Measurements from ENCODE around the gene DNALI1. TPM values are rescaled to one million over a fixed set of nuclear protein-coding genes. Genes with fewer than 3 reads are reported as not detected.

The DNALI1 gene
- total RNA-seq, 1 donor from 2014 or later, result 4.7 TPM

DNA sequence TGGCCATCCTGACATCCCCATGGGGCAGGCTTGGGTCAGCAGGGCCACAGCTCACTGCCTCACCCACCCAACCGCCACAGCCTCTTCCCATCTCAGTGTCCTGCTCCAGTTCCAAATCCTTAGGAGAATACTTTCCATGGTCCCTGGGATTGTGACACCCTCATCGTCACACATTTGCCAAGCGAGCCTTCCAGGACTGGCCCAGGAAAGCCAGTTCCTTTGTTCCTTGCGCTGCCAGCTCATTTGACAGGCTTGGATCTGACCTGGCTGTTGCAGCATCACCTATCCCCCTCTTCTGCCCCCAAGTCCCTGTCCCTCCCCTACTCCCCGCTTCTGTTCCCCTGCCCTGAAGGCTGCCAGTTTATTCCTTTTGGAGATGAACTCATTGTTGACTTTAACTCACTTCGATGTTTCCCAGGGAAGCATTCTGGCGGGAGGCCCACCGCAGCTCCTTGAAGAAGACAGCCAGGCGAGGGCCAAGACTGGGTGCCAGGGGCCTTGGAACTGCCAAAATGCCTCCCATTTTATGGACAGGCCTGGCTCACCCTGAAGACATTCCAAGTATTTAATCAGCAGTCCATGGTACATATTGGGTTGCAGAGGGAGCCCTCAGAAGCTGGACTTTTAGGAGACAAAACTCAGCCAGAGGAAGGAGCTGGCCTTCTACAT, 49.2 kb downstream of the DNALI1 start:
- DNase-seq (ENCODE audit: extremely low spot score in 2 of 2), result peak in 1 of 2 donors; percentile 91
- Histone ChIP-seq H3K27ac (peak overlapping the region; percentile 78), H3K4me3 (no peak overlapping the region), H3K9me3 (no peaks in the 10 kb centered on the region), H3K36me3 (no peaks in the 10 kb centered on the region), H3K4me1 (peaks cover 32% of the 10 kb centered on the region), H3K27me3 (no peaks in the 10 kb centered on the region)
- TF ChIP-seq CTCF (IDR thresholded peaks at IDR 0.05), result no peak
- no peak for TF ChIP-seq POLR2A (IDR thresholded peaks at IDR 0.05)
- no peak for TF ChIP-seq POLR2AphosphoS5 (IDR thresholded peaks at IDR 0.05; ENCODE audit: insufficient read depth in 1 of 2, low read depth in 1 of 2)
- intact Hi-C loops (cut with DNase I), result no loop called here

- no peaks in the 10 kb centered on the region for H3K9me3 ChIP-seq
- no peaks in the 10 kb centered on the region for H3K36me3 ChIP-seq
- TF ChIP-seq CTCF (IDR thresholded peaks at IDR 0.05) (no peak), POLR2AphosphoS5 (IDR thresholded peaks at IDR 0.05; ENCODE audit: insufficient read depth in 1 of 2, low read depth in 1 of 2) (no peak), POLR2A (IDR thresholded peaks at IDR 0.05) (no peak)
- peak in 1 of 2 donors; percentile 89 for DNase-seq (ENCODE audit: extremely low spot score in 2 of 2)
- peak overlapping the region; percentile 78 for H3K27ac ChIP-seq
- H3K4me1 ChIP-seq, result peaks cover 32% of the 10 kb centered on the region
- intact Hi-C loops (cut with DNase I), result no loop called here
- no peak overlapping the region for H3K4me3 ChIP-seq
- no peaks in the 10 kb centered on the region for H3K27me3 ChIP-seq
Observed at GRCh38 chr1:37606481-37607263, 49.9 kb downstream of the DNALI1 start.

- intact Hi-C loops (cut with DNase I), result no loop called here
- Histone ChIP-seq H3K27ac (no peak overlapping the region), H3K4me1 (peaks cover 26% of the 10 kb centered on the region), H3K27me3 (no peaks in the 10 kb centered on the region), H3K9me3 (no peaks in the 10 kb centered on the region), H3K4me3 (no peak overlapping the region), H3K36me3 (no peaks in the 10 kb centered on the region)
- no peak for DNase-seq (ENCODE audit: extremely low spot score in 2 of 2)
- TF ChIP-seq CTCF (IDR thresholded peaks at IDR 0.05), result no peak
- TF ChIP-seq POLR2AphosphoS5 (IDR thresholded peaks at IDR 0.05; ENCODE audit: insufficient read depth in 1 of 2, low read depth in 1 of 2), result no peak
- TF ChIP-seq POLR2A (IDR thresholded peaks at IDR 0.05), result no peak
Observed at GRCh38 chr1:37609002-37609401, 52.3 kb downstream of the DNALI1 start.

DNA sequence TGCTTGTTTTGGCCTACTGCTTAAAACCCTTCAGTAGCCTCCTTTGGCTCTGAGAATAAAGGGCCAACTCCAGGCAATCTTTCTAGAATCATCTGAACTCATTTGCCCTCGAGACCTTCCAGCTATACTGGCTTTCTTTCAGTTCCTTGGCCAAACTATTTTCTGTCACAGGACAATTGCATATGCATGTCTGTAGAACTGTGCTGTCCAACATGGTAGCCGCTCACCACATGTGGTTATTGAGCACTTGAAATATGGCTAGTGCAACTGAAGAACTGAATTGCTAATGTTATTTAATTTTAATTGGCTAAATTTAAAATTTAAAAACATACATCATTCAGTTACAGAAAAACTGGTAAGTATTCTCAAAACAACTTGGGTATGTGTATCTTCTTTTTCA, 53.3 kb downstream of the DNALI1 start:
- Histone ChIP-seq H3K4me3 (no peak overlapping the region), H3K9me3 (no peaks in the 10 kb centered on the region), H3K27ac (no peak overlapping the region), H3K27me3 (no peaks in the 10 kb centered on the region), H3K36me3 (no peaks in the 10 kb centered on the region), H3K4me1 (peaks cover 23% of the 10 kb centered on the region)
- intact Hi-C loops (cut with DNase I), result no loop called here
- DNase-seq (ENCODE audit: extremely low spot score in 2 of 2), result no peak
- TF ChIP-seq CTCF (IDR thresholded peaks at IDR 0.05) (no peak), POLR2A (IDR thresholded peaks at IDR 0.05) (no peak), POLR2AphosphoS5 (IDR thresholded peaks at IDR 0.05; ENCODE audit: insufficient read depth in 1 of 2, low read depth in 1 of 2) (no peak)

GRCh38 chr1:37612186-37612585, 55.4 kb downstream of the DNALI1 start:
- intact Hi-C loops (cut with DNase I), result no loop called here
- no peak overlapping the region for H3K27ac ChIP-seq

More at GRCh38 chr1:37612186-37612585, 55.4 kb downstream of the DNALI1 start:
- Histone ChIP-seq H3K36me3 (no peaks in the 10 kb centered on the region), H3K9me3 (no peaks in the 10 kb centered on the region), H3K27me3 (no peaks in the 10 kb centered on the region), H3K4me1 (peaks cover 15% of the 10 kb centered on the region), H3K4me3 (no peak overlapping the region)
- no peak for TF ChIP-seq CTCF (IDR thresholded peaks at IDR 0.05)
- TF ChIP-seq POLR2A (IDR thresholded peaks at IDR 0.05), result no peak
- no peak for TF ChIP-seq POLR2AphosphoS5 (IDR thresholded peaks at IDR 0.05; ENCODE audit: insufficient read depth in 1 of 2, low read depth in 1 of 2)
- no peak for DNase-seq (ENCODE audit: extremely low spot score in 2 of 2)

All from vagina (tissue), 2 donors.